Liver (tissue), 9 donors: ENCODE data around the gene UBE2D1. TPM values are rescaled to one million over a fixed set of nuclear protein-coding genes. Genes with fewer than 3 reads are reported as not detected.

Experiments
- DNase-seq: peaks from one replicate; pipeline ENCODE4 v3.0.0-alpha.2; 2017; ENCODE audit warnings: low spot score
- H3K27ac ChIP-seq, 2 donors: one replicate each; pipeline ENCODE4 v1.7.0; 2013; ENCODE audit warnings: inconsistent platforms in 2 of 2, low read length in 2 of 2, control low read depth in 1 of 2, low read depth in 1 of 2, mild to moderate bottlenecking in 1 of 2
- H3K27me3 ChIP-seq, 4 donors: one replicate each; pipeline versions ENCODE4 v1.6.1 to v1.7.0; 2013; ENCODE audit warnings: low read length in 3 of 4, inconsistent platforms in 1 of 4, mild to moderate bottlenecking in 1 of 4, moderate library complexity in 1 of 4; ENCODE audit not compliant: control insufficient read depth in 4 of 4, insufficient read depth in 4 of 4
- H3K36me3 ChIP-seq, 4 donors: one replicate each; pipeline versions ENCODE4 v1.6.1 to v1.7.0; 2013; ENCODE audit warnings: low read length in 3 of 4, mild to moderate bottlenecking in 3 of 4, low read depth in 1 of 4, moderate library complexity in 1 of 4; ENCODE audit not compliant: control insufficient read depth in 4 of 4, insufficient read depth in 3 of 4
- H3K4me1 ChIP-seq, 4 donors: one replicate each; pipeline versions ENCODE4 v1.6.1 to v1.7.0; 2013; ENCODE audit warnings: low read length in 3 of 4, mild to moderate bottlenecking in 3 of 4, moderate library complexity in 1 of 4; ENCODE audit not compliant: control insufficient read depth in 4 of 4, insufficient read depth in 4 of 4
- H3K4me3 ChIP-seq, 3 donors: one replicate each; pipeline versions ENCODE4 v1.6.1 to v1.7.0; 2013; ENCODE audit warnings: low read length in 3 of 3, control low read depth in 1 of 3, low read depth in 1 of 3, mild to moderate bottlenecking in 1 of 3
- H3K9ac ChIP-seq, 2 donors: one replicate each; pipeline ENCODE4 v1.7.0; 2013; ENCODE audit warnings: low read length in 2 of 2, mild to moderate bottlenecking in 2 of 2, moderate library complexity in 2 of 2, control low read depth in 1 of 2, low read depth in 1 of 2
- H3K9me3 ChIP-seq, 4 donors: one replicate each; pipeline versions ENCODE4 v1.6.1 to v1.7.0; 2013; ENCODE audit warnings: low read length in 3 of 4; ENCODE audit not compliant: control insufficient read depth in 4 of 4
- EGR1 ChIP-seq, 2 donors: IDR thresholded peaks; 2 replicates each; pipeline ENCODE4 v1.6.1; 2016 to 2018; ENCODE audit warnings: antibody characterized with exemption in 2 of 2, low read depth in 2 of 2
- FOXA1 ChIP-seq: IDR thresholded peaks from 2 replicates; pipeline ENCODE4 v1.6.1; 2016; ENCODE audit warnings: antibody characterized with exemption
- FOXA2 ChIP-seq: IDR thresholded peaks from 2 replicates; pipeline ENCODE4 v1.6.1; 2016; ENCODE audit warnings: antibody characterized with exemption
- GABPA ChIP-seq, 2 donors: IDR thresholded peaks in 1 of 2; conservative IDR thresholded peaks in 1 of 2; 2 replicates each; pipeline ENCODE4 v1.6.1; 2016; ENCODE audit warnings: antibody characterized with exemption in 2 of 2, mild to moderate bottlenecking in 1 of 2, moderate library complexity in 1 of 2
- HNF4A ChIP-seq, 2 donors: conservative IDR thresholded peaks; 2 replicates each; pipeline ENCODE4 v1.6.1; 2016; ENCODE audit warnings: antibody characterized with exemption in 2 of 2, mild to moderate bottlenecking in 2 of 2
- HNF4G ChIP-seq: IDR thresholded peaks from 2 replicates; pipeline ENCODE4 v1.6.1; 2016; ENCODE audit warnings: antibody characterized with exemption
- MAX ChIP-seq: IDR thresholded peaks from 2 replicates; pipeline ENCODE4 v1.6.1; 2016; ENCODE audit warnings: antibody characterized with exemption
- NR2F2 ChIP-seq: IDR thresholded peaks from 2 replicates; pipeline ENCODE4 v1.6.1; 2016; ENCODE audit warnings: antibody characterized with exemption
- RAD21 ChIP-seq, 2 donors: IDR thresholded peaks; 2 replicates each; pipeline ENCODE4 v1.6.1; 2016; ENCODE audit warnings: antibody characterized with exemption in 2 of 2, mild to moderate bottlenecking in 2 of 2
- REST ChIP-seq: IDR thresholded peaks from 2 replicates; pipeline ENCODE4 v1.6.1; 2016; ENCODE audit warnings: antibody characterized with exemption, mild to moderate bottlenecking
- RXRA ChIP-seq, 2 donors: IDR thresholded peaks; 2 replicates each; pipeline ENCODE4 v1.6.1; 2017 to 2018; ENCODE audit warnings: antibody characterized with exemption in 2 of 2, mild to moderate bottlenecking in 1 of 2
- SP1 ChIP-seq: IDR thresholded peaks from 2 replicates; pipeline ENCODE4 v1.6.1; 2018; ENCODE audit warnings: antibody characterized with exemption, mild to moderate bottlenecking
- TAF1 ChIP-seq: conservative IDR thresholded peaks from 2 replicates; pipeline ENCODE4 v1.6.1; 2016; ENCODE audit warnings: antibody characterized with exemption, mild to moderate bottlenecking
- whole genome bisulfite sequencing: extraction: QIAGEN DNeasy Blood & Tissue Kit; methylation state at CpG from one replicate; pipeline ENCODE4 v1.1.7; 2013; 5-methylcytosine and 5-hydroxymethylcytosine counted together
- polyA plus RNA-seq, 2 donors: library from polyadenylated mRNA; stranded (reverse) in 1 of 2; unstranded in 1 of 2; fragments of 200-250 nt in 1 of 2; fragments of >200 nt in 1 of 2; fragmentation: Nextera tagmentation in 1 of 2; extraction: Ambion mirVana in 1 of 2; gene quantifications; one replicate each; pipeline versions ENCODE4 v1.2.1 to v1.2.3, GENCODE V29; 2013 to 2015
- total RNA-seq, 2 donors: library from RNA; depleted of rRNA; stranded (reverse); fragments of >200 nt; gene quantifications; one replicate each; pipeline ENCODE4 v1.2.3, GENCODE V29; 2014
- TF ChIP-seq, protein P1 (sequence below): fragments of 150-350 bp; IDR thresholded peaks from 2 replicates; pipeline ENCODE4 v1.5.1; 2017; ENCODE audit warnings: improper control_type of control experiment, low read depth, low read length; ENCODE audit not compliant: missing input control
- donor health status: healthy.
- donor health status: healthy.
- donor health status: healthy.
- donor health status: healthy.
- donor health status: healthy.

Gene UBE2D1
- total and polyA plus RNA-seq, 4 donors = 3.5 to 6.8 (median 5.8) TPM

DNA sequence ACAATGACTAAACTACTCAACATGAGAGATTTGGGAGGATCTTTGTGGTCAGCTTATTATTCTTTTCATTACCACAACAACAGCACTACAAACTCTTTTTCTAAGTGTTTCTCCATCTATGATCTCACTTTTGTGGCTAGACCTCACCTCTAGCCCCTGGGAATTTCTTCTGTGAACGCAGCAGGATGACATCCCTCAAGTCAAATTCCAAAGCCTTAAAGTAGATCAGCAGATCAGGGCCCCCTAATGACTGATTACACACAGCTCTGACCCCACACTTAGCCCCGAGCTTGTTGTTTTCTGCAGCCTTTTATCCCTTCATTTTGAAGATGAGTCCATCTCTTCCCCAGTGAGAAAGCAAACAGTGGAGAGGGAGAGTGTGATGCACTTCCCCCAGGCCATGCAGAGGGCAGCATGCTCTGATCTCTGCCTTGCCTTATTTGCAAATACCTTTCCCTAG is 77.7 kb downstream of the UBE2D1 start:
- Histone ChIP-seq H3K4me1 (peaks cover 0 to 5% (median 0%) of the 10 kb centered on the region in 4 donors), H3K27me3 (no peaks in the 10 kb centered on the region), H3K9ac (no peak overlapping the region), H3K4me3 (no peak overlapping the region), H3K27ac (no peak overlapping the region), H3K36me3 (no peaks in the 10 kb centered on the region), H3K9me3 (no peaks in the 10 kb centered on the region)
- WGBS = 59% methylated on average over 2 of the region's 2 CpGs
- DNase-seq = no peak
- TF ChIP-seq RAD21 (IDR thresholded peaks at IDR 0.05) (no peak), MAX (no peak), HNF4G (no peak), FOXA2 (no peak), RXRA (IDR thresholded peaks at IDR 0.05) (no peak), REST (no peak), GABPA (IDR thresholded peaks at IDR 0.05 in 1 of 2, conservative IDR thresholded peaks at IDR 0.05 in 1 of 2) (no peak), EGR1 (IDR thresholded peaks at IDR 0.05; ENCODE audit: low read depth in 2 of 2) (no peak), TAF1 (no peak), FOXA1 (no peak), NR2F2 (no peak), HNF4A (conservative IDR thresholded peaks at IDR 0.05) (no peak)

- Histone ChIP-seq H3K27me3 (no peaks in the 10 kb centered on the region), H3K9ac (no peak overlapping the region), H3K27ac (no peak overlapping the region), H3K36me3 (no peaks in the 10 kb centered on the region), H3K4me3 (no peak overlapping the region), H3K9me3 (no peaks in the 10 kb centered on the region), H3K4me1 (peaks cover 0 to 5% (median 0%) of the 10 kb centered on the region in 4 donors)
- no peak for TF ChIP-seq REST
- no peak for TF ChIP-seq SP1
- TF ChIP-seq, protein P1, sequence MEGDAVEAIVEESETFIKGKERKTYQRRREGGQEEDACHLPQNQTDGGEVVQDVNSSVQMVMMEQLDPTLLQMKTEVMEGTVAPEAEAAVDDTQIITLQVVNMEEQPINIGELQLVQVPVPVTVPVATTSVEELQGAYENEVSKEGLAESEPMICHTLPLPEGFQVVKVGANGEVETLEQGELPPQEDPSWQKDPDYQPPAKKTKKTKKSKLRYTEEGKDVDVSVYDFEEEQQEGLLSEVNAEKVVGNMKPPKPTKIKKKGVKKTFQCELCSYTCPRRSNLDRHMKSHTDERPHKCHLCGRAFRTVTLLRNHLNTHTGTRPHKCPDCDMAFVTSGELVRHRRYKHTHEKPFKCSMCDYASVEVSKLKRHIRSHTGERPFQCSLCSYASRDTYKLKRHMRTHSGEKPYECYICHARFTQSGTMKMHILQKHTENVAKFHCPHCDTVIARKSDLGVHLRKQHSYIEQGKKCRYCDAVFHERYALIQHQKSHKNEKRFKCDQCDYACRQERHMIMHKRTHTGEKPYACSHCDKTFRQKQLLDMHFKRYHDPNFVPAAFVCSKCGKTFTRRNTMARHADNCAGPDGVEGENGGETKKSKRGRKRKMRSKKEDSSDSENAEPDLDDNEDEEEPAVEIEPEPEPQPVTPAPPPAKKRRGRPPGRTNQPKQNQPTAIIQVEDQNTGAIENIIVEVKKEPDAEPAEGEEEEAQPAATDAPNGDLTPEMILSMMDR = peak; percentile 36
- peak; percentile 87 to 91 for TF ChIP-seq RAD21 (IDR thresholded peaks at IDR 0.05)
- 52% methylated on average over 5 of the region's 5 CpGs for WGBS
- DNase-seq = no peak
Measured at GRCh38 chr10:58414270-58415041, 79.7 kb downstream of the UBE2D1 start.
